ENCODE data around the gene KANSL3. TPM values are rescaled to one million over a fixed set of nuclear protein-coding genes. Genes with fewer than 3 reads are reported as not detected.
"Not testable (repeated sequence)": the region's sequence is repeated elsewhere in the genome, so short reads cannot be mapped to it uniquely, and the experiment has no call there.

KANSL3 gene
- polyA plus RNA-seq, 3 donors: 53.7 to 55.1 (median 54.2) TPM

DNA sequence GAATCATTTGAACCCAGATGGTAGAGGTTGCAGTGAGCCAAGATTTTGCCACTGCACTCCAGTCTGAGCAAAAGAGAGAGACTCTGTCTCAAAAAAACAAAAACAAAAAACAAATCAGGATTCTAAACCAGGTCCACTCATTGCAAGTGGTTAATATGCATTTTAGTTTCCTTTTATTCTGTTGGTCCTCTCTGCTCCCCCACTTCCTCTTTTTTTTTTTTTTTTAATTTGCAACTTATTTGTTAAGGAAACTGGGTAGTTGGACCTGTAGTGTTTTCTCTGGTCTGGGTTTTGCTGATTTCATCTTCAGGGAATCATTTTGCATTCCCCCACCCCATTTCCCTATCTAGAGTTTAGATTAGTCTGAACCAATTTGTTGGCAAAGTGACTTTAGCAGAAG, 18.4 kb upstream of the KANSL3 start:
- no peak for DNase-seq (ENCODE audit: low read depth in 3 of 3, low spot score in 2 of 3)

DNA sequence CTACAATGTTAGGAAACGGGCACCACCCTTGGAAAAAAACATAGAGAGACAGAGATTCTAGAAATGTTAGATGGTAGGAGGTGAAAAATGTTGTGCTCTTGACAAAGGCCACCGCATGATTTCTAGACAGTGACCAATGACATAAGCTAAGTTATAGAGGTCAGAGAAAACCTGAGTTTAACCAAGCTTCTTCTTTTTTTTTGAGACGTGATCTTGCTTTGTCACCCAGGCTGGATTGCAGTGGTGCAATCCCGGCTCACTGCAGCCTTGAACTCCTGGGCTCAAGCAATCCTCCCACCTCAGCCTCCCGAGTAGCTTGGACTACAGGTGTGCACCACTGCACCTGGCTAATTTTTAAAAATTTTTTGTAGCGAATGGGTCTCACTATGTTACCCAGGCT, 17.4 kb upstream of the KANSL3 start:
- no peak for DNase-seq (ENCODE audit: low read depth in 3 of 3, low spot score in 2 of 3)

DNA sequence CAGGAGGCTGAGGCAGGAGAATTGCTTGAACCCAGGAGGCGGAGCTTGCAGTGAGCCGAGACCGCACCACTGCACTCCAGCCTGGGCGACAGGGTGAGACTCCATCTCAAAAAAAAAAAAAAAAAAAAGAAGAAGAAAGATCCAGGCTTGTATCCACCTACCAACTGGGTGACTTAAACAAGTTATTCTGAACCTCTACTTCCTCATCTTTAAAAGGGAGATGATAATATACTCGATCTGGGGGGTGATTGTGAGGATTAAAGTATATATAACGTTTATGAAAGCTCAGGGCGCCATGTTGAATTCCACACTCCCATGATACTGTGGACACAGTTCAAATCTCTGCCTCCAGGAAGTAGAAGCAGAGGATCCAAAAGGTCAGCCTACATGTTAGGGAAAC, 16.7 kb upstream of the KANSL3 start:
- not testable (repeated sequence) for DNase-seq (ENCODE audit: low read depth in 3 of 3, low spot score in 2 of 3)

DNA sequence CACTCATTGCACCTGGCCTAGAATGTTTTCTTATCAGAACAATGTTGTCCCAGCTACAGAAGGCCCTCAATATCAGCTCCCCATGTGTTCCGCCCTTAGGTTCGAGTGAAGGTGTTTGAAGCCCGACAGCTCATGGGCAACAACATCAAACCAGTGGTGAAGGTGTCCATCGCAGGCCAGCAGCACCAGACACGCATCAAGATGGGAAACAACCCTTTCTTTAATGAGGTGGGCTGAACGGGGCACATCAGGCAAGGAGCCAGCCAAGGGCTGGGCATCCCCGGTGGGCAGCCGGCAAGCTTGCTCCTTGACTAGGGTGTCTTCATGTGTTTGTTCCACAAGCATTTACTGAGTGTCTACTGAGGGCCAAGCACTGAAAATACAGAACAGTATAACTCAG, 13.7 kb upstream of the KANSL3 start:
- no peak for DNase-seq (ENCODE audit: low read depth in 3 of 3, low spot score in 2 of 3)

DNA sequence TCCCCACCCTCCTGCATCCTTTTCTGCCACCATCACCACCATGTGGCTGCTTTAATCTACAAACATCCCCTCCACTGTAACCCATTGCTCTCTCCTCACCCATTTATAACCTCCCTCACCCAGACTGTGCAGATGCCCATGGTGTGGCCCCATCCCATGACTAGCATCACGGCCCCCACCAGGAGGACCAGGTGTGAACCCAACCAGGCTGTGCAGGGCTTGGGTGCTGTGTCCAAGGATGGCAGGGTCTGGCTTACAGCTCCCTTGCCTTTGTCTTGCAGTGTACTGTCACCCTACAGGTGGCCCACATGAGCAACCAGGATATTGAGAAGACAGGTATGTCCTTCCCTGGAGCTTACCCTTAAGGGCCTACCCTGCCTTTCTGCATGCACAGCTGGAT, 11.2 kb upstream of the KANSL3 start:
- DNase-seq (ENCODE audit: low read depth in 3 of 3, low spot score in 2 of 3): no peak

DNA sequence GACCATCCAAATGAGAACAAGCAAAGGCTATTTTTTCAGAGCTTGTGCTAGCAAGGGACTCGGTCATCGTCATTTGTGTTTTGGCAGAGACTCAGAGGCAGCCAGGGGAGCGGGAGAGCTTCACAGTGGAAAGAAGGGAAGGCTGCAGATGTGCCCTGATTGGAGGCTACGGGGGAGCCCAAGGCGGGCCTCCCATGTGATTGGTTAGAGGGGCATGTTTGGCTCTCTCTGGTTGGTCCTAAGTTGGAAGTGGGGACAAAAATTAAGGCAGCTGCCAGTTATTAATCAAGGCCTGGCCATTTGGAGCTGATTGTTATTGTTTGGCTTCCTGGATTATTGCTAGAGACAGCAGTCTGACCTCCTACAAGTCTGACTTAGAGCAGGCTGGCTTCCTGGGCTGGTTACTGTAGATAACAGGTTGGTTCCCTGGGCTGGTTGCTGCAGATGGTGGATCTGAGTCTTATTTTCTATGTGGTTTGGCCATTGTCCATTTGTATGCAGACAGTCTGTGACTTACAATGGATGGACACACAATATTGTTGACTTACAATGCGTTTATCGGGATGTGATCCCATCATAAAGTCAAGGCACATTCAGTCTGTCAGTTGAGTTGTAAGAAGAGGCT, 10.3 kb upstream of the KANSL3 start:
- no peak for DNase-seq (ENCODE audit: low read depth in 3 of 3, low spot score in 2 of 3)

DNA sequence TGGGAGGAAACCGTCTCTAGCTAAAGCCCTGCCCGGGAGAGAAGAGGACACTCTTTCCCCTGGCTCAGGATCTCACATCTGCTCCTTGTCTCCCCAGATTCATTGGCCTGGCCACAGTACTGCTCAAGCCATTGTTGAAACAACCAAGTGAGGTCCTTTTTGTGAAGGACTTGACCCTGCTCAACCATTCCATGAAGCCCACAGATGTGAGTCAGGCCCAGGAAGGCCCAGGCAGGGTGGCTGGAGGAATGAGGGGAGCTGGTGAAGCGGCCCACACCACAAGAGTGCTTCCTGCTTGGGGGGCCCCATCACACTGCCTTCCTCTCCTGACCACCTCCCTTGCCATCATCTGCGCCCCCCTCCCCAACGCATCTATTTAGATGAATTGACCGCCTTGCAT, 9.6 kb upstream of the KANSL3 start:
- no peak for DNase-seq (ENCODE audit: low read depth in 3 of 3, low spot score in 2 of 3)

DNA sequence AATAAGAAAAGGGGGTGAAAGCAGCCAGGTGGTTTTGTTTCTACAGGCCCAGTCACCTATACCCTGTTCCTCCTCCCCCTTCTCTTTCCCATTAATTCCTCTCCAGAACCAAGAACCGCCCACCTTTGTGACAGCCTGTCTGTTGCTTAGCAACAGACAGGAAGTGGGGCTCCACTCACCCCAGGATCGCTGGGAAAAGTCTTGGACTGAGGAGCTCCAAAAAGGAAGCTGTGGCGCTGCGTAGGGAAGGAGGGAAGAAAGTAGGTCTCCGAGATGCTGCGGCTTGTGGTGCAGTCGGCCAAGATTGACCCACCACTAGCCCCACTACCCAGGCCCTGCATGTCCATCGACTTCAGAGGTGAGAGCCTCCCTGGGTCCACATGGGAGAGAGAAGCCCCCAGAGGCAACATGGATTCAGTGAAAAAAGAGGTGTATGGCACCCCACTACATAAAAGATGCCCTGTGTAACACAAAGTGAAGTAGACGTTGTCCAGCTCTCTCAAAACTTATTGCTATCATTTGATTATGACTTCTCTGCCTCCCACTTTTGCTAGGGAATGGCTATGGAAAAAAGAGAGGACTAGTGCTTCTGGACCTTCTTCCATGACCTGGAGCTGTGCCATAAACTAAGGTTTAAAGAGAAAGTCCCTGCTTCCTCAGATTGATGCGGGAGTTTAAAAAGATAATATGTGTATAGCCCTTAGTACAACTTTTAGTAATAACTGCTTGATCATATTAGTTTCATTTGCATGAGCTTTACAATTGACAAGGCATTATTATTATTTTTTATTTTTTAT, 4.7 kb upstream of the KANSL3 start, which contains the start of gene FER1L5:
FER1L5 (plus strand) TSS at position 201 of the 797 bp plus-strand sequence; CDS start at position 274, 73 bp downstream.
- DNase-seq (ENCODE audit: low read depth in 3 of 3, low spot score in 2 of 3): peak; percentile 65 to 71 (median 68)

DNA sequence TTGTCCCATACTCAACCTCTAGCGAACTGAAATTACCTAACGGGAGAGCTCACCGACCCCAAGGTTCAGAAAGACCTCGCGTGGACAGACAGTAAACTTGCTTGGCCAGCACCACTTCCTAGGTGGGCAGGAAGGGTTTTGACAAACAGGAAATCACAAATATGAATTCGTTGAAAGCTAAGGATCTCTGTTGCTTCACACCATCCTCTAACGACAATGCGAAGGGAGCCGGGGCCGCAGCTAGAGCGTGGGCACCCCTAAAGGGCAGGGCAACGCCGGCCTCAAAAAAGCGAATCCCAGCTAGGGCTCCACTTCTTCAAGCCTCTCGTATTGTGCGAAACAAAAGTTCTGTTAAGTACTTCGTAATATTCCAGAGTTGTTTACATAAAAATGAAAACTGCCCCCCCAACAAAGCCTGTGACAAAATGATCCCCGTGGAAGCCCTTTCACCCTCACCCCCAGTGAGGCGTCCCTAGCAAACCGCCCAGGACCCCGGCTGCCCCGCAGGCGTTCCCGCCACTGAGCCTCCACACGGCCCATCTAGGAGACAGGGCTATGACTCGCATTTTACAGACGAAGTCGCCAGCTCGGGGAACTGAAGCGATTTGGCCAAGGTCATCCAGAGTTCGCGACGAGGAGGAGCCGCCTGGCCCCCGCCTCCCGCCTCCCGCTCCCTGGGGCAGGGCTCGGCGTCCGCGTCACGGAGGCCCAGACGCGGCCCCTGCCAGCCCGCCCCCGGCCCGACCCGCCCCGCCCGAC, 548 bp downstream of the KANSL3 start:
- DNase-seq (ENCODE audit: low read depth in 3 of 3, low spot score in 2 of 3): peak in 2 of 3 donors; percentile 56 to 58

DNA sequence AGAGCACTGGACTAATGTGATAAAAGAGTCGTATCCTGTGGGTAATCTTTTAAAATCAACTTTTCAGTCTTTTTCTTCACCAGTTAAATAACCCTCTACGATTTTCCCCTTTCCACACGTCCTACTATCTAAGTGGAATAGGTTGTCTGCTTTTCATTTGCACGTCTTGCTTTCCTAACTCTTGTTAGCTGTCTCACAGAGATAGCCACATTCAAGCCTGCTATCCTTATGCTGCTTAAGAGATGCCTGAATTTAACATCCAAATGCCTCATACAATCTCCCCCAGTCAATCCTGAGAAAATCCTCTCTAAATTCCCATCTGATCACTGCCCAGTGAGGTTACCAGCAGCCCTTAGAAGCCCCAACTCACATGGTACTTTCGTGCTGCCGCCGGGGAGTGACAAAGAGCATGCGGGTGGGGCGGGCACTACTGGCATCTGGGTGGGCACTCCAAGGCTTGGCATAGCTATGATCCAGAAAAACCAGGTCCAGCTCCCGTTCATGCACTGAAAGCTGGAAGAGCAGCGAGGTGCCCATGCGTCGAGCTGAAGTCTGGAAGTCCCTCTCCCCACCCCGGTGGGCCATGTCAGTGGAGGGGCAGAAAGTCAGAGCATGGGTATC, 1.5 kb downstream of the KANSL3 start:
- DNase-seq (ENCODE audit: low read depth in 3 of 3, low spot score in 2 of 3): no peak

DNA sequence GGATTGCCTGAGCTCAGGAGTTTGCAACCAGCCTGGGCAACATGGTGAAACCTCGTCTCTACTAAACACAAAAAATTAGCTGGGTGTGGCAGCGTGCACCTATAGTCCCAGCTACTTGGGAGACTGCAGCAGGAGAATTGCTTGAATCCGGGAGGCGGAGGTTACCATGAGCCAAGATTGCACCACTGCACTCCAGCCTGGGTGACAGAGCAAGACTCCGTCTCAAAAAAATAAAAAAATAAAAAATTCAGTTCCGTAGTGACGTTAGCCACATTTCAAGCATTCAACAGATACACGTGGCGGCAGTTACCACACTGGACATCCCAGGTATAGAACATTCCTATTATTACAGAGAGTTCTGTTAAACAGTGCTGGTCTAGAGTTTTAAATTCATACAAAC, 4.5 kb downstream of the KANSL3 start:
- DNase-seq (ENCODE audit: low read depth in 3 of 3, low spot score in 2 of 3): no peak

DNA sequence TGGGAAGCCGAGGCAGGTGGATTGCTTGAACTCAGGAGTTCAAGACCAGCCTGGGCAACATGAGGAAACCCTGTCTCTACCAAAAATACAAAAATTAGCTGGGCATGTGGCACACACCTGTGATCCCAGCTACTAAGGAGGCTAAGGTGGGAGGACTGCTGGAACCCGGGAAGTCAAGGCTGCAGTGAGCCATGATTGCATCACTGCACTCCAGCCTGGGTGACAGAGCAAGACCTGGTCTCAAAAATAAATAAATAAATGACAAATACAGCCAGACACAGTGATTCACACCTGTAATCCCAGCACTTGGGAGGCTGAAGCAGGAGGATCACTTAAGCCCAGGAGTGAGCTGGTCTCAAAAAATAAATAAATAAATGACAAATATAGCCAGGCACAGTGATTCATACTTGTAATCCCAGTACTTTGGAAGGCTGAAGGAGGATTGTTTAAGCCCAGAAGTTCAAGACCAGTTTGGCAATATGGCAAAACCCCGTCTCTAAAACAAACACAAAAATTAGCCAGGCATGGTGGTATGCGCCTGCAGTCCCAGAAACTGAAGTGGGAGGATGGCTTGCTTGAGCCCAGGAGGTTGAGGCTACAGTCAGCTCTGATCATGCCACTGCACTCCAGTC, 6.2 kb downstream of the KANSL3 start:
- DNase-seq (ENCODE audit: low read depth in 3 of 3, low spot score in 2 of 3): no peak

DNA sequence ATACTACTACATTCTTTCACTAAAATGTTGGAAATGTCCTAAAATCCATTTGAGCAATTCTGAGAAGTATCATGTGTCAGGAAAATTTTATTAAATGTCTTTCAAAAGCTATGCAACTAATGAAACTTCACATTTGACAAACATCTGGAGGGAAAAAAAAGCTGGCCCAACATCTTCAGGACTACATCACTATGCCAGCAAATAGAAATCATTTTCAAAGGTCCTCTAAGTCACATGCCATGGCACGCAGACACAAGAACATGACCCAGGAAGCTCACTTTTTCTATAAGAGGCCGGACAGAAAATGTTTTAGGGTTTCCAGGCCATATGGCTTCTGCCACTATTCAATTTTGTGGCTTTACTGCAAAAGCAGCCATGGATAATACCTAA, 11.6 kb downstream of the KANSL3 start:
- no peak for DNase-seq (ENCODE audit: low read depth in 3 of 3, low spot score in 2 of 3)

DNA sequence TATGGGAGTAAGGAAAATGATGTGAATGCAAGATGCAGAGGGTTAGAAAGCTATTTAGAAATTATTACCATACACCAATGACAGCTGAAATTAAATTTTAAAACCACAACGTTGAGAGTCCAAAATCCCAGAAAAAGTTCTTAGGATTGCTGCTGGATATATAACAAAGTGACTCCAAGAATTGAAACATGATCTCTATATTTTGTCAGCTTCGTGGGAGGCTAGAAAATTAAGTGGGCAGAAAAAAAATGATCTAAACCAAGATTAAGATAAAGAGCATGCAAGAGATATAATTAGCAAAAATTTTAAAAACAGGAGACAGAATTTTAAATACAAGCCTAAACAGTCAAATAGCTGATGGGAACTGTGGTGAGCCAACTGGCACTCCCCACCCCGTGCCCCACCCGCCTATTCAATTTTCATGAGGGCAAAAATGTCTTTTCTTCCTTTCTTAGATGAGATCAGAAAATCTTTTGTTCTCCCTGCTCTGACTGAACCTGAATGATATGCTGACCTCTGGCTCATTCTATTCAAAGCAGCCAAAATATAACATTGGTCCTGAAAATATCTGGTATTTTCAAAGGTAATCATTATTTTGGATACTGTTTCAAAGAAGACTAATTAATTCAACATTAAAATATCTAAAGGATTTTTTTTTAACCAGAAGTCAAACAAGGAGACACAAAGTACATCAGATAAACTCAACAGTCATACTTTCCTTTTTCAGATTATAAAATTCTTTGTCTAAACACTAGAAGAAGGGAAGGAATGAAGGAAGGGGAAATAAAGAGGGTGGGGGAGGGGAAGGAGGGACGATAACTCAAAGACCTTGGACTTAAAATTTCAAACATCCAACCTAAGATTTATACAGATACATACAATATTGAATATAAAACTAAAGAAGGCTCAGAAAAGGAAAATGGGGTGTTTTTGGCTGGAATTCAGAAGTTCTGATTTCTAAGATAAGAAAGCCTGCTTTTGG, 12.2 kb downstream of the KANSL3 start:
- DNase-seq (ENCODE audit: low read depth in 3 of 3, low spot score in 2 of 3): no peak

DNA sequence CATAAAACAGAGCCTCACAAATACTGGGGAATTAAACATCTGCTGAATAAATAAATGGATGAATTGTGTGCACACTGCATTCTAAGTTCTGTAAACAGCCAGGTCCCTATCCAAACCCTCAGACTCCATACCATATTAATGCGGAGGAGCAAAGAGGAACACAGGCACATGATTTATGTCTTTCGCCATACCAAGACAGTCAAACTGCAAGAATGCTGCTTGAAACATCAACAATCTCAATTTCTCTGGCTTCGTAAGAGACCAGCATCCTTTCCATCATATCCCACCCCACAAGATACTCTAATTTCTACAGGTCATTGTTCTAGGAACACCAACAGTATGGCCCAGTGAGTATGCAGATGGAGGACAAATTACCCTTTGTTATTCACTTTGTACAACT, 15.0 kb downstream of the KANSL3 start:
- DNase-seq (ENCODE audit: low read depth in 3 of 3, low spot score in 2 of 3): no peak

DNA sequence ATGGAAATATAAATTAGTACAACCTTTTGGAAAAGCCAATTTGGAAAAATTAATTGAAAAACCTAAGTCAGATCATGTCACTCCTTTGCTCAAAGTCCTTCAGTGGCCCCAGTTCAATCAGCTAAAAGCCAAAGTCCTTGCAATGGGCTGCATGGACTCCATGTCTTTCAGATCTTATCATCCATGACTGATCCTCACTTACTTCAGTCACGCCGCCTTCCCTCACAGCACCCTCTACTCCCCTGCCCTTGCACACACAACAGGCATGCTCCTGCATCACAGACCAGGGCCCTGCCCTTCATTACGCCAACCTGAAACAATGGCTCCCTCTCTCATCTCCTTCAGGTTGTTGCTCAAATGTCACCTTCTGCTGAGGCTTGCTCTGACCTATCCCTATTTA, 15.6 kb downstream of the KANSL3 start:
- no peak for DNase-seq (ENCODE audit: low read depth in 3 of 3, low spot score in 2 of 3)

DNA sequence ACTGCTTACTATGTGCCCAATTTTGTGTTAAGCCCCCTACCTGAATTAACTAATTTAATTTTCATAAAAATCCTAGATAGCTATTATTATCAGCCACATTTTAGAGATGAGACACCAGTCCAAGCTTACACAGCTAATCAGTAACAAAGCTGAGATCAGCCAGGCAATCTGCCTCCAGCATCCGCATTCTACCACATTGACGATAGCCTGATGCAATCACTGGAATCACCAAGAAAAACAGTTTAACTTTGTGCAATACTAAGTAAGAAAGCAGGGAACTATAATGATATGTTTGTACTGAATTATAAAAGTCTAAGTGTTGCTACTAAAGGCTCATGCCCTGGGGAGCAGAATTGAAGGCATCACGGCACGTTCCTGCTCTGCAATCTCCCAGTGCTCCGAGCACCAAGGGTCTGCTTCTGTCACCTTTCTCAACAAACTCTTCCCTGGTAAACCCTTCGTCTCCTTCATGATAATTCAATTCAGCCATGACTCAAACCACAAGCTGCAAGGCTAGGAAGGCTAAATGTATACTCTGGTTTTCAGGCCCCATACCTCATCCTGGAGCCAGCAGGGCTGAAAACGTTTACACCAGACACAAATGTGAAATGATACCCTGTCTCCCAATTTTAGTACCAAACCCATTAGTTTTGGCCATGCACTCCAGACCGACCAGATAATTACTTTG, 19.4 kb downstream of the KANSL3 start:
- DNase-seq (ENCODE audit: low read depth in 3 of 3, low spot score in 2 of 3): no peak

DNA sequence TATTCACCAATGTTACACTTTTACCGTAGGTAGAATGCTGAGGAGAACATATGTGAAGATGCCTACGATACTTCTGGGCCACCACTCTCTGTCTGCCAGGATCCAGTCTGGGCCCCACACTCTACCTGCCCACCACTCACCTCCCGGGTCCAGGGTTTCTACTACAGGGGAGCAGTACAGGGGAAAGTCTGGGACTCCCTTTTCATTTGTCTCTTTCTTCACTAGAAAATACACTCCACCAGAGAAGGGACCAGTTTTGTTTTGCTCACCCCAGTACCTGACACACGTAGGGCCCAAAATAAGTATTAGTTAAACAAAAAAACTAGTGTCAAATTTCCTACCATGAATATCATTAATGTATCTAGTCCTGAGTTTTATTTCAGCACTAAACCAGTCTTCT, 21.1 kb downstream of the KANSL3 start:
- DNase-seq (ENCODE audit: low read depth in 3 of 3, low spot score in 2 of 3): no peak

DNA sequence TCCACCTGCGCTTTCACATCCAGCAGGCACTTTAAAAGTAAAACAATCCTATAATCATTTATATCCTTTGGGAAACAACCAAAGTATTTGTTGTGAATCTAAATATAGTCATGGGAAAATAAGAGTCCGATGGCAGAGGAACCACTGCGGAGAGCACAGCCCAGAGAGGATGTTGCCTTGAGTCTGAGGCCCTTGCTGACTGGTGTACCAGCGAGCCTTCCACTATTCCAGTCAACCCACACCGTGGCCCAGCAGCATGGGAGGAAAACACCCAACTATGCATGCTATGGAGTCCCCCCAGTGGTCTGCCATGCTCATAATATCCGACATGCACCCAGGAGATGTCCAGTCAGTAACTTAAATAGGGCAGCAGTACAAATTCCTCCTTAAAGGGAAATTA, 21.6 kb downstream of the KANSL3 start:
- DNase-seq (ENCODE audit: low read depth in 3 of 3, low spot score in 2 of 3): no peak

Data from right renal cortex interstitium (tissue), 3 donors.